OCI-LY3 (cell line): ENCODE measurements around the gene ATP8B1.

Experiments
- EZH2phosphoT487 ChIP-seq: fragments of 200-600 bp; shearing (Covaris generic); IDR thresholded peaks from 2 replicates; pipeline ENCODE4 v1.6.1; 2018; ENCODE audit warnings: antibody characterized with exemption, mixed run types, low read depth
- TF ChIP-seq, protein P1 (sequence below): fragments of 200-600, 300-600 bp; sonication (generic); IDR thresholded peaks from 2 replicates; pipeline ENCODE4 v1.5.1; 2014; ENCODE audit warnings: antibody characterized with exemption, low read length, low read depth

GRCh38 chr18:57698571-57699276 lies 104.4 kb downstream of the ATP8B1 start:
- TF ChIP-seq, protein P1, sequence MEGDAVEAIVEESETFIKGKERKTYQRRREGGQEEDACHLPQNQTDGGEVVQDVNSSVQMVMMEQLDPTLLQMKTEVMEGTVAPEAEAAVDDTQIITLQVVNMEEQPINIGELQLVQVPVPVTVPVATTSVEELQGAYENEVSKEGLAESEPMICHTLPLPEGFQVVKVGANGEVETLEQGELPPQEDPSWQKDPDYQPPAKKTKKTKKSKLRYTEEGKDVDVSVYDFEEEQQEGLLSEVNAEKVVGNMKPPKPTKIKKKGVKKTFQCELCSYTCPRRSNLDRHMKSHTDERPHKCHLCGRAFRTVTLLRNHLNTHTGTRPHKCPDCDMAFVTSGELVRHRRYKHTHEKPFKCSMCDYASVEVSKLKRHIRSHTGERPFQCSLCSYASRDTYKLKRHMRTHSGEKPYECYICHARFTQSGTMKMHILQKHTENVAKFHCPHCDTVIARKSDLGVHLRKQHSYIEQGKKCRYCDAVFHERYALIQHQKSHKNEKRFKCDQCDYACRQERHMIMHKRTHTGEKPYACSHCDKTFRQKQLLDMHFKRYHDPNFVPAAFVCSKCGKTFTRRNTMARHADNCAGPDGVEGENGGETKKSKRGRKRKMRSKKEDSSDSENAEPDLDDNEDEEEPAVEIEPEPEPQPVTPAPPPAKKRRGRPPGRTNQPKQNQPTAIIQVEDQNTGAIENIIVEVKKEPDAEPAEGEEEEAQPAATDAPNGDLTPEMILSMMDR = no peak
- TF ChIP-seq EZH2phosphoT487 = no peak
